Transverse colon (tissue), 4 donors: ENCODE results near the gene PRDM1.

ENCODE experiments used
- CTCF ChIP-seq, 5 experiments: fragments of 200-600 bp in 3 of 5; fragments of 450-650 bp in 2 of 5; sonication (generic) in 3 of 5; IDR thresholded peaks; 1 replicate in 2 of 5; 2 replicates in 3 of 5; pipeline ENCODE4 v1.5.1; 2016 to 2017; ENCODE audit warnings: antibody characterized with exemption in 5 of 5, inconsistent platforms in 3 of 5, mild to moderate bottlenecking in 2 of 5, moderate library complexity in 1 of 5
- POLR2A ChIP-seq: fragments of 450-650 bp; IDR thresholded peaks from one replicate; pipeline ENCODE4 v1.6.1; 2016; ENCODE audit warnings: antibody characterized with exemption, mild to moderate bottlenecking, moderate library complexity
- POLR2AphosphoS5 ChIP-seq, 3 donors: sonication (generic); formaldehyde crosslinking; IDR thresholded peaks; one replicate each; pipeline ENCODE4 v1.6.1; 2016; ENCODE audit warnings: antibody characterized with exemption in 3 of 3

- no peak for TF ChIP-seq POLR2A
- TF ChIP-seq CTCF (IDR thresholded peaks at IDR 0.05) = no peak
- no peak for TF ChIP-seq POLR2AphosphoS5 (IDR thresholded peaks at IDR 0.05)
Observed at GRCh38 chr6:106143665-106144064, 57.5 kb downstream of the PRDM1 start.
